Mesodermal cell (in vitro differentiated cells): ENCODE data around the gene ANKRD28.

Experiments
- H3K27ac ChIP-seq: 2 replicates; pipeline ENCODE4 v1.7.0; 2013; ENCODE audit warnings: mild to moderate bottlenecking, low read depth, low read length, moderate library complexity; ENCODE audit not compliant: severe bottlenecking
- H3K36me3 ChIP-seq: 2 replicates; pipeline ENCODE4 v1.7.1; 2013; ENCODE audit warnings: mild to moderate bottlenecking, low read length, moderate library complexity; ENCODE audit not compliant: control insufficient read depth, insufficient read depth
- H3K4me1 ChIP-seq: one replicate; pipeline ENCODE4 v1.7.1; 2013; ENCODE audit warnings: mild to moderate bottlenecking, low read length; ENCODE audit not compliant: insufficient read depth, control insufficient read depth, poor library complexity, severe bottlenecking
- H3K4me3 ChIP-seq: 2 replicates; pipeline ENCODE4 v1.7.0; 2013; ENCODE audit warnings: low read length, control low read depth, mild to moderate bottlenecking; ENCODE audit not compliant: insufficient read depth, poor library complexity, severe bottlenecking; ENCODE audit errors: extremely low read depth
- H3K9me3 ChIP-seq: 2 replicates; pipeline ENCODE4 v1.7.1; 2013; ENCODE audit warnings: mild to moderate bottlenecking, low read length, moderate library complexity; ENCODE audit not compliant: control insufficient read depth
- WGBS, 2 experiments: methylation state at CpG; one replicate each; pipeline ENCODE4 v1.1.5; 2013; ENCODE audit warnings: missing lambda C conversion rate in 2 of 2; ENCODE audit not compliant: insufficient coverage in 2 of 2; 5-methylcytosine and 5-hydroxymethylcytosine counted together

ANKRD28 gene

DNA sequence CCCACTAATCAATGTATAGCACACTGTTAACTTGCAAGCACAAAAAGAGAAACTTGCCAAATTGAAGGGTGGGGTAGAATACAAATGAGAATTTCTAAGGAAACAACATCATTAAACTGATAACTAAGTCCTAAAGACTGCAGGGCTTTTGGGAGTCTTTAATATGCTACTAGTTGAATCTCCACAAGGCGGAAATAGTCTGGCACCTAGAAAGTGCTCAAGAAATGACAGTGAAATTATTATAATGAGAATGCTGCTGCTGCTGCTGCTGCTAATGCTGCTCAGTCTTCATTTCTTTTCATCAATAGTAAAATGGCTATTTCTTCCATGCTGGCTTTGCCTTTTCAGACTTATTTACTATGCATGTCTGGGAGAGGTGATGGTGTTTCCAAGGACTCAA, 104.4 kb downstream of the ANKRD28 start:
- Histone ChIP-seq H3K4me1 (no peaks in the 10 kb centered on the region), H3K4me3 (no peak overlapping the region), H3K9me3 (no peaks in the 10 kb centered on the region), H3K36me3 (peaks cover 14% of the 10 kb centered on the region), H3K27ac (no peak overlapping the region)
- WGBS, 2 experiments: no CpG with 5 or more reads among the region's 1 CpG

GRCh38 chr3:15690748-15691147, 107.0 kb downstream of the ANKRD28 start:
- Histone ChIP-seq H3K4me1 (peaks cover 9% of the 10 kb centered on the region), H3K4me3 (no peak overlapping the region), H3K27ac (no peak overlapping the region), H3K36me3 (peaks cover 17% of the 10 kb centered on the region), H3K9me3 (no peaks in the 10 kb centered on the region)
- WGBS, 2 experiments: 78% methylated on average over 2 of the region's 5 CpGs; no CpG with 5 or more reads in 1 of the 2 experiments

GRCh38 chr3:15690230-15690629, 107.5 kb downstream of the ANKRD28 start:
- H3K4me3 ChIP-seq: no peak overlapping the region
- H3K27ac ChIP-seq: no peak overlapping the region
- peaks cover 9% of the 10 kb centered on the region for H3K4me1 ChIP-seq
- no peaks in the 10 kb centered on the region for H3K9me3 ChIP-seq
- peaks cover 17% of the 10 kb centered on the region for H3K36me3 ChIP-seq
- 96 to 100% methylated on average over 3 of the region's 4 CpGs for WGBS, 2 experiments

DNA sequence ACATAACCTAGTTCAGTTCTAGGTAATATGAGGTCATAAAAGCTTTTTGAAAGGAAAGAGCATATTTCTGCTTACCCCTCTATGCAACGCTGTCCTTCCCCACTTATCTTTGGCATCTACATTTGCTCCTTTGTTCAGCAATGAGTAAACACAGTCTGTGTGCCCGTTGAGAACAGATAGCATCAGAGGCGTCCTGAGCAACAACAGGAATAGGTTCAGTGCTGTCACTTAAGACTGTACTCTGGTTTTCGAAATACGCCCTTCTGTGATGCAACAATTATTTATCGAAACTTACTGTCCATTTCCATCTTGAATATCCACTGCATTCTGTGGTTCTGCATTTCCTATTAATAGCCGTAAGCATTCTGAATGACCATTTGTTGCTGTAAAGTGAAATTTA, 111.9 kb downstream of the ANKRD28 start:
- H3K9me3 ChIP-seq: no peaks in the 10 kb centered on the region
- H3K4me3 ChIP-seq: no peak overlapping the region
- peak overlapping the region; percentile 55 for H3K27ac ChIP-seq
- peaks cover 26% of the 10 kb centered on the region for H3K36me3 ChIP-seq
- peaks cover 9% of the 10 kb centered on the region for H3K4me1 ChIP-seq
- 63 to 87% methylated on average over 5 of the region's 7 CpGs for WGBS, 2 experiments

- no peaks in the 10 kb centered on the region for H3K9me3 ChIP-seq
- peaks cover 20% of the 10 kb centered on the region for H3K36me3 ChIP-seq
- peak overlapping the region; percentile 20 for H3K27ac ChIP-seq
- H3K4me1 ChIP-seq: peaks cover 9% of the 10 kb centered on the region
- no peak overlapping the region for H3K4me3 ChIP-seq
- WGBS, 2 experiments: no CpG with 5 or more reads among the region's 1 CpG
These were observed 114.5 kb downstream of the ANKRD28 start for GRCh38 chr3:15683253-15683652.

- Histone ChIP-seq H3K27ac (peak overlapping the region; percentile 20), H3K4me3 (no peak overlapping the region)
- WGBS, 2 experiments: no CpG with 5 or more reads among the region's 3 CpGs
These were observed 115.1 kb downstream of the ANKRD28 start for GRCh38 chr3:15682561-15683185.

DNA sequence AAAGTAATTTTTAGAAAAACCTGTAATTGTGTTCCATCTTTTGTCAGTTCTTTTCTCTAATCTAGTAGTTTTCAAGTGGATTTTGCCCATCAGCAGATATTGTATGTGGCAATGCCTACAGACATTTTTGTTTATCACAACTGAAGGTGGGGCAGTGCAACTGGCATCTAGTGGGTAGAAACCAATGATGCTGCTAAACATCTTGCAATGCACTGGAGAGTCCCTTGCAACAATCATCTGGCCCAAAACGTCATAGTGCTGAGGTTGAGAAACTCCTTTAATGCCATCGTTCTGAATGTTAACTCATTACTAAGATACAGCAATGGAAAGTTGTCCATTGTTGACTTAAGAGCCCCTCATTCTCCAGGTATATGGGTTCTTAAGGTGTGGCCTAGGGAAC, 116.1 kb downstream of the ANKRD28 start:
- WGBS, 2 experiments: 66 to 100% methylated on average over 2 of the region's 2 CpGs
- H3K27ac ChIP-seq: no peak overlapping the region
- H3K4me1 ChIP-seq: peaks cover 9% of the 10 kb centered on the region
- H3K4me3 ChIP-seq: no peak overlapping the region
- no peaks in the 10 kb centered on the region for H3K9me3 ChIP-seq
- peaks cover 32% of the 10 kb centered on the region for H3K36me3 ChIP-seq

More at GRCh38 chr3:15682561-15683185, 115.1 kb downstream of the ANKRD28 start:
- Histone ChIP-seq H3K9me3 (no peaks in the 10 kb centered on the region), H3K4me1 (peaks cover 9% of the 10 kb centered on the region), H3K36me3 (peaks cover 24% of the 10 kb centered on the region)

DNA sequence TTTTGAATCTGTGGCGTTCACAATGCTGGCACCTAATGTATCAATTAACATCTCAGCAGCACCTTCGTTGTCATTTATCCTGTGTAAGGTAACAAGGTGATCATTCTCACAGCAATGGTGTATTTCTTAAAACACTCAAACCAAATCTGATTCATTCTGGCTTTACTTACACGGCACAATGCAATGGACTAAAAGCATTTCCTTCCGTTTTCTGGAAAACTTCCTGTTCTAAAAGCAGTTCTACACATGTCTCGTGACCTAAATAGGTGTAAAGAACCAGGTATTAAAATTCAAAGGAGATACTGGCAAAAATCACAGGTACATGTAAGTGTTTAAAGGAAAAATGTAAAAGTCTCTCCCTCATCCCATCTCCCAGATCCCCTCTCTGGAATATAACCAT, 118.5 kb downstream of the ANKRD28 start:
- H3K27ac ChIP-seq: no peak overlapping the region
- peaks cover 35% of the 10 kb centered on the region for H3K36me3 ChIP-seq
- no peak overlapping the region for H3K4me3 ChIP-seq
- H3K4me1 ChIP-seq: no peaks in the 10 kb centered on the region
- H3K9me3 ChIP-seq: no peaks in the 10 kb centered on the region
- 88 to 91% methylated on average over 3 to 4 of the region's 5 CpGs for WGBS, 2 experiments

DNA sequence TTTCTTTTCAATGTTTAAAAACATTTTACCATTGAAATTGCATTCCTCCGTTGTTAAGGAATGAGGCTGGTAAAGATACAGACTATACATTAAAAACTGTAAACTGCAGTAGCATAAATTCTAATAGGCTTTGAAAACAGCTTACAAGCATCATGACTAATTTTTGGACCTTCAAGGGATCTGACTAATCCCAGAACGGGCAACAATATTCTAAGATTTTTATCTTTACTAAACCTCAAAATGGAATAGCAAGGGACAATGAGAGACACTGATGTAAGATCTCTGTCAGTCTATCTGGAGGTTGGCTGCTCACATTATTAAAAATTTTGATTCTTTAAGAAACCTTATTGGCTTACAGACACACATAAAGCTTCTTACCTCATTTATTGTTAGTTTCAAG, 121.5 kb downstream of the ANKRD28 start:
- WGBS, 2 experiments: 100% methylated on average over 1 of the region's 2 CpGs; no CpG with 5 or more reads in 1 of the 2 experiments
- peaks cover 39% of the 10 kb centered on the region for H3K36me3 ChIP-seq
- H3K4me1 ChIP-seq: no peaks in the 10 kb centered on the region
- H3K4me3 ChIP-seq: no peak overlapping the region
- no peak overlapping the region for H3K27ac ChIP-seq
- no peaks in the 10 kb centered on the region for H3K9me3 ChIP-seq

DNA sequence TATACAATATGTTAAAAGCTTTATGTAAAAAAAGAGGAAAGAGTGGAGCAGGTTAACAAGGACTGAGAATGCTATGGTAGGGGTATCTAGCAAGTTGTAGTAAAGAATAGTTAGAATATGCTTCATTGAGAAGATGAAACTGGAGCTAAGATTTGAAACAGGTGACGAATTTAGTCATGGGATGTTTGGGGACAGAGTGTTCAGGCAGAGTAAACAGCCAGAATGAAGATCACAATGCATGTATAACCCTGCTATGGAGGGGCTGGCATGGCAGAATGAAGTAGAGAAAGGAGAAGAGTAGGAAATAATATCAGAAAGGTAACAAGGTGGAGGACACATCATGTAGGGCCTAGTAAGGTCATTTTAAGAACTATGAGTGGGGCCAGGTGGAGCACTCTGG, 124.2 kb downstream of the ANKRD28 start:
- H3K27ac ChIP-seq: no peak overlapping the region
- H3K36me3 ChIP-seq: peaks cover 34% of the 10 kb centered on the region
- H3K9me3 ChIP-seq: no peaks in the 10 kb centered on the region
- no peak overlapping the region for H3K4me3 ChIP-seq
- no peaks in the 10 kb centered on the region for H3K4me1 ChIP-seq
- WGBS, 2 experiments: 86 to 89% methylated on average over 1 of the region's 1 CpG

- H3K27ac ChIP-seq: no peak overlapping the region
- H3K36me3 ChIP-seq: peaks cover 9% of the 10 kb centered on the region
- WGBS, 2 experiments: 100% methylated on average over 1 of the region's 3 CpGs; no CpG with 5 or more reads in 1 of the 2 experiments
- peaks cover 3% of the 10 kb centered on the region for H3K9me3 ChIP-seq
- H3K4me3 ChIP-seq: no peak overlapping the region
- H3K4me1 ChIP-seq: no peaks in the 10 kb centered on the region
These were observed 130.3 kb downstream of the ANKRD28 start for GRCh38 chr3:15667484-15667883.
